ENCODE results near the gene SEPTIN8.
"Not testable (repeated sequence)": the region's sequence is repeated elsewhere in the genome, so short reads cannot be mapped to it uniquely, and the experiment has no call there.

SEPTIN8 gene

DNA sequence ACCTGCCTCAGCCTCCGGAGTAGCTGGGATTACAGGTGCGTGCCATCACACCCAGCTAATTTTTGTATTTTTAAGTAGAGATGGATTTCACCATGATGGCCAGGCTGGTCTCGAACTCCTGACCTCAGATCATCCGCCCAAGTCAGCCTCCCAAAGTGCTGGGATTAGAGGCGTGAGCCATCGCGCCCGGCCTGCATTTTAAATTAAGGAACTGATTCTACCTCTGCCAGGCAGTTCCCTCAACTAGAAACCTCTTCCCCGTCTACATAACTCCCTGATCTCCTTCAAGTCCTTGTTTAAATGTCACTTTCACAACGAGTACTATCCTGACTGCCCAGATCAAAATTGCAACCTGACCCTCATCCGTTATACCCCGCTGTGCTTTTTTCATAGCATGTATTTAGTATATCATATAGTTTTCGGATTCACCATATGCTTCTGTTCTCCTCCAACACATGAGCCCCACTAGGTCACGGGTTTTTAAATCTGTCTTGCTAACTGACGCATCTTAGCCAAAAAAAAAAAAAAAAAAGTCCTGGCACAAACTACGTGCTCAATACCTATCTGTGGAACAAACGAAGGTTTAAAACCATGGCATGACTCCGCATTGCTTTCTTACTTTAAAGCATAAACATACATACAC, 35.2 kb upstream of the SEPTIN8 start:
- no peak for DNase-seq

DNA sequence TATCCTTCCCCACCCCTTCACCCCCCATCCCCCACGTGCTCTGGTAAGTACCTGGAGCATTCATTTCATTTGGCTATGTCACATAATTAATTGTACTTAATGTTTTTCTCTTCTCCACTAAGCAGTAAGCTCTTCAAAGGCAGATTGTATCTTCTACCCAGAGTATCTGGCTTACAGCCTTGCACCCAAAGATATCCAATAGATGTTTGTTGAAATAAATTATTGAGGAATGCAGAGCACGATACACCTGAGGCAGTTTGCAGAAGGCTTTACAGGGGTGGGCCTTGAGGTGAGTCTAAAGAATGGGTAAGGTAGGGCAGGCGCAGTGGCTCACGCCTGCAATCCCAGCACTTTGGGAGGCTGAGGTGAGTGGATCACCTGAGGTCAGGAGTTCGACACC, 33.6 kb upstream of the SEPTIN8 start:
- DNase-seq = no peak

DNA sequence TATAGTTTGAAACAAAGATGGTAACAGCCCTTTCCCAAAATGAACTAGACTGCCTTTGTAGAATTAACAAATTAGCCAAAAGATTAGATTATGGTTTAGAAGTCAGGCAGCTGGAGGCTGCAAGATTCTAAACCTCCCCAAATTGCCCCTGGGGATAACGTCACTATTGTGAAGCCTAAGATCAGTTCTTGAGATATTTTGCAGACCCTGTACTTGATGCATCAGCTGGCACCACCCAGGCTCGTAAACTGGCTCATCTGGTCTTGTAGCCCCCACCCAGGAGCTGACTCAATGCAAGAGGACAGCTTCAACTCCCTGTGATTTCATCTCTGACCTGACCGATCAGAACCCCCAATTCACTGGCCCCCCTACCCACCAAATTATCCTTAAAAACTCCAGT, 31.8 kb upstream of the SEPTIN8 start:
- DNase-seq = no peak

DNA sequence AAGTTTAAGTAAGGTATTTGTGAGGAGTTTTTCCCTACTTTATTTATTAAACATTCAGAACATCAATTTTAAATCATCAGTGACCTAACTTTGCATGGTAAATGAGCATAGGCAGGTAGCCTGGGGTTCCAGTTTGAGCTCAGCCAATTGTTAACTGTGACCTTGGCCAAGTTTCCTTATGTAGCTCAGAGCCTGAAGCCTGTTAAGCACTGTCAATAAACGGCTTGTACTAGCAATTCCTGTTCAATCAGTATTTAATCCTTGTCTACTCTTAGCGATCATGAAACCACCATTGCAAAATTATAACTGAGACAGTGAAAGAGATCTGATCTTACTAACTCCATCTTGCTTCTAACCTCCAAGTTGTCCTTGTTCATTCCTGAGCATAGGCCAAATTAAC, 31.4 kb upstream of the SEPTIN8 start:
- no peak for DNase-seq

DNA sequence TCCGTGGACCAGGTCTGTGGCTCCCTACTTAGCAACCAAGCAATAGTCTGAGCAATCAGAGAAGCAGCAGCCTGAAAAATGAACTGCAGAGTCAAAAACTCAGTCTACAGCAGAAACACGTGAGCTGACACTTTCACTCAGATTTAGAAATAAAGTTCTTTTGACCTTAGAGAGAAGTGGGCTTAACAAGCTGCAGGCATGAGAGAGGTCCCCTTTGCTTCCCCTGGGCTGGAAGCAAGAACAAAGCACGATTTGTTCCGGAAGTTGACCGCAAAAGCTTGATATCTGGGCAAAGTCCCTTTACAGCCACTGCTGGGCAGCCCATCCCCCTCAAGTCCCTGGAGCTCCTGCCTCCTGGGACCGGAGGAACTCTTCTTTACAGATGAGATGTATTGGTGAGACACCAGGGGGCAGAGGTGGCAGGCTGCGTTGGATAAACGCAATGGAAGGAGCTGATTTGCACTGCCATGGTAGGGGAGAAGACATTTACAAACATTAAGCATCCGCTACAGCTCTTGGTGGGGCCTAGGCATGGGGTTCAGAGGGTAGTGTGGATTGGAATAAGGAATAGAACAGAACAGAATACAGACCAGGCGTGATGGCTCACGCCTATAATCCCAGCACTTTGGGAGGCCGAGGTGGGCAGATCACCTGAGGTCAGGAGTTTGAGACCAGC, 30.3 kb upstream of the SEPTIN8 start:
- no peak for DNase-seq

DNA sequence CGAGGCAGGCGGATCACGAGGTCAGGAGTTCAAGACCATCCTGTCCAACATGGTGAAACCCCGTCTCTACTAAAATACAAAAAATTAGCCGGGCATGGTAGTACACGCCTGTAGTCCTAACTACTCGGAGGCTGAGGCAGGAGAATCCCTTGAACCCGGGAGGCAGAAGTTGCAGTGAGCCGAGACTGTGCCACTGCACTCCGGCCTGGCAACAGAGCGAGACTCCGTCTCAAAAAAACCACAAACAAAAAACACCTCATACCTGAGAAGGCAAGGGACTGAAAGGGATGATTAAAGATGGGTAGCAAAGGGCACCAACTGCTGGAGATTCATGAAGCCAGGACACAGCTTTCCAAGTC, 29.7 kb upstream of the SEPTIN8 start:
- not testable (repeated sequence) for DNase-seq

DNA sequence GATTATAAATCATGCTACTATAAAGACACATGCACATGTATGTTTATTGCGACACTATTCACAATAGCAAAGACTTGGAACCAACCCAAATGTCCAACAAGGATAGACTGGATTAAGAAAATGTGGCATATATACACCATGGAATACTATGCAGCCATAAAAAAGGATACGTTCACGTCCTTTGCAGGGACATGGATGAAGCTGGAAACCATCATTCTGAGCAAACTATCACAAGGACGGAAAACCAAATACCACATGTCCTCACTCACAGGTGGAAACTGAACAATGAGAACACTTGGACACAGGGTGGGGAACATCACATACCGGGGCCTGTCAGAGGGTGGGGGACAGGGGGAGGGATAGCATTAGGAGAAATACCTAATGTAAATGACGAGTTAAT, 28.8 kb upstream of the SEPTIN8 start:
- DNase-seq = not testable (repeated sequence)

DNA sequence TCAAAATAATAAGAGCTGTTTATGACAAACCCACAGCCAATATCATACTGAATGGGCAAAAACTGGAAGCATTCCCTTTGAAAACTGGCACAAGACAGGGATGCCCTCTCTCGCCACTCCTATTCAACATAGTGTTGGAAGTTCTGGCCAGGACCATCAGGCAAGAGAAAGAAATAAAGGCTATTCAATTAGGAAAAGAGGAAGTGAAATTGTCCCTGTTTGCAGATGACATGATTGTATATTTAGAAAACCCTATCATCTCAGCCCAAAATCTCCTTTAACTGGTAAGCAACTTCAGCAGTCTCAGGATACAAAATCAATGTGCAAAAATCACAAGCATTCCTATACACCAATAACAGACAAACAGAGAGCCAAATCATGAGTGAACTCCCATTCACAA, 27.2 kb upstream of the SEPTIN8 start:
- not testable (repeated sequence) for DNase-seq

DNA sequence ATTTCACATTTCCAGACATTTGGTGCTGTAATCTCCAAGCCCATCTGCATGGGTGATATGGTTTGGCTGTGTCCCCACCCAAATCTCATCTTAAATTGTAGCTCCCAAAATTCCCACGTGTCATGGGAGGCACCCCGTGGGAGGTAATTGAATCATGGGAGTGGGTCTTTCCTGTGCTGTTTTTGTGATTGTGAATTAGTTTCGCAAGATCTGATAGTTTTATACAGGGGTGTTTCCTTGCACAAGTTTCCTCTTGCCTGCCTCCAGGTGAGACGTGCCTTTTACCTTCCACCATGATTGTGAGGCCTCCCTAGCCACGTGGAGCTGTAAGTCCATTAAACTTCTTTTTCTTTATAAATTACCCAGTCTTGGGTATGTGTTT, 25.6 kb upstream of the SEPTIN8 start:
- not testable (repeated sequence) for DNase-seq

DNA sequence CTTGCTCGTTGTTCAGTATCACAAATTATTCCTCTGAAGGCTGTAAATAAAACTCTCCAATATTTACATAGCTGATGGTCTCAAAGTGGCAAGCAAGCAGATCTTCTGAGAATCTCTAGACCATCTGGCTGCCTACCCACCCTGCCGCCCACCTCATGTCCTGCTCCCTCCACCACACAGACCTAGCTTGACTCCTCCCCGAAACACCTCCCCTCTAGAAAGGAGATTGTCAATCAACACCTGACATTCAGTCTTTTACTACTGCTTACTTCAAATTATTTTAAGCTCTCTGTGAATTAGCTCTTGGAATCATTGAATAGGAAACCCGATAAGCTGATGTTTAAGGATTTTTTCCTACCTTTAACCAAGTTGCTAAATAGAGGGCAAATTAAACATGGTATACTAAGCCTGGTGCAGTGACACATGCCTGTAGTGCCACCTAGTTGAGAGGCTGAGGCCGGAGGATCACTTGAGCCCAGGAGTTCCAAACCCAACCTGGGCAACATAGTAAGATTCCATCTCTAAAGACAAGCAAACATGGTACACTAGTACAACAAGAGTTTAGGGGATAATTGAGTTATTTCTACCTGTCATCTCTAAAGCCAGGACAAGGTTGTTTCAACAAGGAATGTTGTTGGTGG, 25.1 kb upstream of the SEPTIN8 start:
- no peak for DNase-seq

DNA sequence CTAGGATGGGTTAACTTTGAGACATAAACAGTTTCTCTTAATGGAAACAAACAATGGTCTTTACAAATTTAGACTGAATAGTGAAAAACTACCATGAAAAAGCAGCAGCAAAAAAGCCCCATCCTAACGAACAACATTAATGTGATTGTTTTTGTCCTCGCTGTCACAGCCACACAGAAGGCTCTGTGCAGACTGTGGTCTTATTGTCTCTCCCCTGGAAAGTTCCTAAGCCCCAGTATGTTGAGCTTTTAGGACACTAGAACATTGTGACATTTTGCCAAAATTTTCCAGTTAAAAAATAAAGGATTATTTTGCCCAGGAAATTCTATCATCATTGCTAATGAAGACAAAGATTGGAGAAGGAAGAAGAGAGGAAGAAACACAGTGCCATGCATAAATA, 23.5 kb upstream of the SEPTIN8 start:
- no peak for DNase-seq

DNA sequence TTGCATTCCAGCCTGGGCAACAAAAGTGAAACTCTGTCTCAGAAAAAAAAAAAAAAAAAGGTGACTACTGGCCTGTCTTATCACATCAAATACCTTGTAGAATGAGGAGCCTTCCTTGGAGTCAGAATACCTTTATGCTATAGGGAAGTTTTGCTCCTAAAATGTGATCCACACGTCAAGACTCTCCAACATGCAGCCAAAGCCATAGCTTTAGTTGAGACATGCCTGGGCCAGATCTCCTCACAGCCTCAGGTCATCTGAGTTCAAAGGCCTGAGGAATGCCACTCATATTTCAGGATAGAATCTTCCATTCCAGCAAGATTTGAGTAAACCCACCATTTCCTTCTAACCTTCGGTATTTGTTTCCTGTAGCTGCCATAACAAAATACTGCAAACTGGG, 22.4 kb upstream of the SEPTIN8 start:
- DNase-seq = no peak

DNA sequence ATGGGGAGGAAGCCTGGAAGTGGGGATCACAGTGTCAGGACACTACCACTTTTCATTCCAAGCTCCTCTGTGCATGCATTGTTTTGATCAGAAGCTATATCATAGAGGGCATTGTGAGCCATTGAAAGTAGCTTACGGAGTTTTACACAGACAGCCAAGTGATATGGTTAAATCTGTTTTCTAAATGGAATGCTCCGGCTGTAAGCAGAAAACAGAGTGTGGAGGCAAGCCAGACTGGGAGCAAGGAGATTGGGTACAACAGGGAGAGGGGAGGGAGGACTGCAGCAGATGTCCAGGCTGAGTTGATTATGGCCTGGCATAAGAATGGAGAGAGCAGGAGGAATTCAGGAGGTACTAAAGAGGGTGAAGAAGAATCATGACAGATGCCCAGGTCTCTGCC, 20.6 kb upstream of the SEPTIN8 start:
- DNase-seq = no peak

DNA sequence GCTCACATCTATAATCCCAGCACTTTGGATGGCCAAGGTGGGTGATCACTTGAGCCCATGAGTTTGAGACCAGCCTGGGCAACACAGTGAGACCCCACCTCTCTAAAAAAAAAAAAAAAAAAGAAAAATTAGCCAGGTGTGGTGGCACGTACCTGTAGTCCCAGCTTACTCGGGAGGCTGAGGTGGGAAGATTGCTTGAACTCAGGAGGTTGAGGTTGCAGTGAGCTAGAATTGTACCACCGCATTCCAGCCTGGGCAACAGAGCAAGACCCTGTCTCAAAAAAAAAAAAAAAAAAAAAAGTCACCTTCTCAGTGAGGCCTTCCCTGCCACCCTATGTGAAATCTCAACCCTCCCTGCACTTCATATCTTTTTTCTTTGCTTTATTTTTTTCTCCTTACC, 14.0 kb upstream of the SEPTIN8 start:
- DNase-seq = no peak

DNA sequence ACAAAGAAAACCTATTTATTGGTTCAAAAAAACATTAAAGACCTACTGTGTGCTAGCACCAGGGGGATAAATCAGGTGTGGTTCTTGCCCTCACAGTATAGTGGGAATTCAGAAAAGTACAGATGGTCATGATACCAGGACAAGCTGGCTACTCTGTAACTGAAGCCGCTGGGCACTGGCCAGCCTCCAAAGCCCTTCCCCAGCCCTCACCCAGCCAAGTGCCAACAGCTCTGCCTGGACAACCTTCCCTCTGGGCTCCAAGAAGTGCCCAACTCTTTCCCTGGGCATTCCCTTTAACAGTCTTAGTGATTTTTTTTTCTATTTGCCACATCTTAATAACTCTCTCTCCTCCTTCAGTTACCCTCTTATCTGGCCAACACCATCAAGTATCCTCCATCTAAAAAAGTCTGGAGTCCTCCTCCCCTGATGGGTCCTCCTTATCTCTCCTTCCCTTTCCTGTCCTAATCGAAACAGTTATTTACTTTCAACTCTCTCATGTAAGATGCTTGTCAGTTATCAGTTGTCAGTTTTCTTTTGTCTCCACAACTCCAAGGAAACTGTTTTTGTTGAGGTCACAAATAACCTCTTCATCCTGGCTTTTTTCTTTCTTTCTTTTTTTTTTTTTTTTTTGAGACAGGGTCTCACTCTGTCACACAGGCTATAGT, 13.3 kb upstream of the SEPTIN8 start:
- no peak for DNase-seq

DNA sequence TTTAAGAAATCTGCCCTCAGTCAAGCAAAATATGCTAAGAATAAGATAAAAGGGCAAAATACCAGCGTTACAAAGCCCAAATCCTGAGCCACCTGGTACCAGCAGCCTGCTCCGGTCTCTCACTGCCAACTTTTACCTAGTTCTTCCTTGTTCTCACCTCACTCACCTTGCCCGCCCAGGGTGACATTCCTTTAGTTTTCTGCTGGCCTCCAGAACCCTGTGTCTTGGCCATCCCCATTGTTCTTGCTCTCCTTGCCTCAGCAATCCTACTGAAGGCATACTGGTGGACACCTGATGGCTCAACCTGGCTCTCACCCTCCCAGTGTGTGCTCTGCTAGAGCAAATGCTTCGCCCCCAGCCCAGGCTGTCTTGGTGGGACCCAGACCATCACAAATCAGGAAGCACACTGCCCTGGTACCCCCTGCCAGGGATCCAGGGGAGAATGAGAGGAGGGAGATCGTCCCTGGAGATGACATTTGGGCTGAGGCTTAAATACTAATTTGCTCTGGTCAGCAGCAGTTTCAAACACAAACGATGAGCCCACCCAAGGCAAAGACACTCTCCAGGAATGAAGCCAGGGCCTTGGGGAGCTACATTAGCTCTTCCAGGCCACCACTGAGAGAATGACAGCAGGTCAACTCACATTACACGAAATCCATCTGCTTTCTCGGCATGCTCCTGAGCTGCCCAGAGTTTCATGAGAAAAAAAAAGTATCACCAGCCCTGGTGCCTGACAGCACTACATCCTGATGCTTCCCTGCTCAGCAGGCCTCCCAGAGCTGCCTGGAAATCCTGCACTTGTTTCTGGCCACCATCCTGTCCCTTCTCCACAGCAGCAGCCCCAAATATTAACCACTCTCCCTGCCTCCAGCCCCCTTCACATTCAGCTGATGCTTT, 12.2 kb upstream of the SEPTIN8 start:
- no peak for DNase-seq

DNA sequence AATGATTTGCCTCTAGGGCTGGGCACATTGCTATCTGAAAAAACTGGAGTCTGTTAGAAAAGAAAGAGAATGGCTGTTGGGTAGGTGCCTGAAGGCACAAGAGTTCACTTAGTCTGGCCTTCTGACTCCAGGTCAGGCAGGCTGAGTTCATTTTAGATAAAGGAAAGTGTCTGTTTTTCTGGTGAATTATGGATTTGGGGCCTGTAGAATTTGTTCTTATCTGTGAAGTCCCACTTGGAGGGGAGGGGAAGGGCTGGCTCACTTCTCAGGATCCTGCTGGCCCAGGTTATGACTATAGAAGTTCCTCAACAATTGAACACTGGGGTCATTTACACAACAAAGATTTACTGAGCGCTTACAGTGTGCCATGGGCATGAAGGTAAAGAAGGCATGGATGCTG, 11.5 kb upstream of the SEPTIN8 start:
- no peak for DNase-seq

DNA sequence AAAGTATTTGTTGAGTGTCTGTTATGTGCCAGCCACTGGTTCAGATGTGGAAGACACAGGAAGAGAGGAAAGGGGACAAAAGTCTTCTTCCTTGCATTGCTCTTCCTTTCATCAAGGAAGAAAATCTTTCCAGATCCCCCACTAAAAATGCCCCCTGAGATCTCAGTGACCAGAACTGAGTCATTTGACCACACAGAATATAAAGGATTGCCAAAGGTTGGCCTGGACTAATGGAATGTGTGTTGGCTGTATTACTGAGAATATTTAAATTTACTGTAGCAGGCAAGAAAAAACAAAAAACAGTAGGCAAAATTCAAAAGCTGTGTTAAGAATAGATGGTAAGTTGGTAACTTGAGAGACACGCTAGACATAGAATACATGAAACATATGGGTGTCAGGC, 10.0 kb upstream of the SEPTIN8 start:
- no peak for DNase-seq

DNA sequence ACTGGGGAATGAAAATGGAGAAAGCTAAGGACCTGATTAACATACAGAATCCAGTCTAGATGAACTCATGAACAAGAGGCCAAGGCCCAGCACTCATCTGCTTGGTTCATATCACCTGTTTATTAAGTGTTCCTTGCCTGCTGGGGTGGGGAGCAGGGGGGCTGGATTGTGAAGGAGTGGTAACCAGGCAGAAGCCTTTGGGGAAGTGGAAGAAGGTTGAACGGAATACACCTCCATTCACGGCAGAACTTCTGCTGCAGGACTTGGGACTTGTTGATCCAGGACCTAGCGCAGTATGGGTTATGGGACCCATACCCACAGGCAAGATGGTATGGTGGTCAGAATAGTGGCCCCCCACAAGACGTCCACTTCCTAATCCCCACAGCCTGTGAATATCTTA, 8.8 kb upstream of the SEPTIN8 start:
- no peak for DNase-seq

DNA sequence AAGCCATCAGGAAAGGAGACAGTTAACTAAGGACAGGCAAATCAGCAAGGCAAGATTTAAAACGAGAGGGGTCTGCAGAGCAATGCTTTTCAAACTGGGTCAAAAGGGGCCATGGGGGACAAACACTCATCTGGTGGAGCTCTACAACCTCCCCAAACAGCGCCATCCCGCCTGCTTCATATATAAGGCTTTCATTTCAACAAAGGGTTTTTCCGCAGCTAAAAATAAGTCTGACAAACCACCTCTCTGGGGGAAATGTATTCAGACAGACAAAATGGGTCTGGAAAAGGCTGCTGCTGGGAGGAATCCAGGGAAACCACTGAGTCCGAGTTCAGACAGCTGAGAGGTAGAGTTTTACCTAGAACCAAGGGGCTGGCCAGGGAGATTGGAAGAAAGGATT, 8.3 kb upstream of the SEPTIN8 start:
- DNase-seq = no peak

DNA sequence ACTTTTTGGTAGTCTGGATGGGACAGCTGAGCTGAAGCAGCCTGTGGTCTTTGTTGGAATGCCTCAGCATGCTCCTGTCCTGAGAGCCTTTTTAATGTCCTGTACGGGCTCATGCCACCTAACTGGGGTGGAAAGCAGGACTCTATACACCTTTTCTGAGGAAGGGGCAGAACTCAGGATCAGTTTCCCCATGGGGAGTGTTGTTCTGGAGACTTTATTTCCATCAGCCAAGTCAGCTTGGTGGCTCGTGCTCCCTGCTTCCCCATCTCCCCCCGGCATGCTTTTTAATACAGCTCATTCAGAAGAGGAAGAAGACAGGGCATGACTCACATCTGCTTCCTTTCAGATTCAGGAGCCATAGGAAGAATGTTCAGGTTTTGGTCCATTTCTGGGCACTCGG, 5.1 kb upstream of the SEPTIN8 start:
- DNase-seq = no peak

DNA sequence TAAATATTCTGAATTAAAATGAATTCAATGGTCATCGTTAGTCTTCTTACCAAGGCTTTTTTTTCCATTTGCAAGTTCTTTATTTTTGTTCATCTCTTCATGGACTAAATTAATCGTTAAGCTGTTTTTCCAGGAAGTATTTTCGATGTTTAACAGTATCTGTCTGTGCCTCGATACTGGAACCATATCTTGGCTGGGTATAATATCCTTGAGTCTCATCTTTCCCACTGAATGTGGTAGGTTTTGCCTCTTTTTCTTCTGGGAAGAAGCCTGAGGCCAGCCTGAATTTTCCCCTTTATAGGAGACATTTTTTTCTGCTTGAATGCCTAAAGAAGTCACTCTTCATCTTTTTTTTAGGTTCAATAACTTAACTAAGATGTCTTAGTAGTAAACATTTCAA, 4.0 kb upstream of the SEPTIN8 start:
- no peak for DNase-seq

DNA sequence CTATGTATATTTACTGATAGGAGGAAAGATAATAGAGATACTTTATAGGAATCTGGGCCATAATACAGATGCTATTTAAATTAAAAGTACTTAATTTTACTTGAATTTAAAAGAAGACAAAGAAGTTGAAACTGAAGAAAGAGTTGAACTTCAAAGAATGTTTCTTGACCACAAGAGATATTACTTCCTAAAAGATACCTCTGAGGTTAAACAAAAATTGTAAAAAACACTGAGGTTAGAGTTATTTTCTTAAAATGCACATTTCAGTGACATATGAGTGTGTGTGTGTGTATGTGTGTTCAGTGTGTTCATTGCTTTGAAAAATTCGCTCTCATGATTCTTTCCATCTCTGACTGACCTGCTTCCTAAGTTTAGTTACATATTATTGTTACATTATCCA, 3.5 kb upstream of the SEPTIN8 start:
- no peak for DNase-seq
